WTC11 (cell line): ENCODE results near the gene LAMA4. TPM values are rescaled to one million over a fixed set of nuclear protein-coding genes. Genes with fewer than 3 reads are reported as not detected.

Experiments used
- ATAC-seq: fragments of 200-7000 bp; cut with Tn5 transposase; 2 replicates; pipeline ENCODE4 v1.10.0; 2021; ENCODE audit warnings: mild to moderate bottlenecking, moderate library complexity
- CTCF ChIA-PET: fragments of 300-600 bp; sonication (Branson Sonifier 250); formaldehyde crosslinking; loops from one replicate; lab custom pipeline; 2021; ENCODE audit warnings: antibody characterized with exemption; lab: Charles Lee
- POLR2A ChIA-PET: fragments of 350-600 bp; sonication (Branson Sonifier 250); formaldehyde crosslinking; loops from one replicate; lab custom pipeline; 2021; ENCODE audit warnings: antibody characterized with exemption; lab: Charles Lee
- DNase-seq: peaks from one replicate; pipeline ENCODE4 v3.0.0; 2021; ENCODE audit warnings: low spot score
- H3K27ac Mint-ChIP-seq: 2 replicates; pipeline ENCODE4 v1.8.0; 2021; ENCODE audit warnings: mixed read lengths
- H3K27me3 Mint-ChIP-seq: 2 replicates; pipeline ENCODE4 v1.8.0; 2021; ENCODE audit warnings: low read depth, mild to moderate bottlenecking, moderate library complexity, mixed read lengths
- H3K36me3 Mint-ChIP-seq: 2 replicates; pipeline ENCODE4 v1.8.0; 2021; ENCODE audit warnings: mixed read lengths
- H3K4me1 Mint-ChIP-seq: 2 replicates; pipeline ENCODE4 v1.8.0; 2022; ENCODE audit warnings: mixed read lengths
- H3K4me3 Mint-ChIP-seq: 2 replicates; pipeline ENCODE4 v1.8.0; 2021; ENCODE audit warnings: mild to moderate bottlenecking, moderate library complexity, mixed read lengths
- H3K9me3 Mint-ChIP-seq: 2 replicates; pipeline ENCODE4 v1.8.0; 2021; ENCODE audit warnings: mixed read lengths
- CREM ChIP-seq: sonication (generic); formaldehyde crosslinking; IDR thresholded peaks from 2 replicates; pipeline ENCODE4 v1.8.1; 2022; ENCODE audit warnings: mild to moderate bottlenecking, missing genetic modification reagents, moderate library complexity
- FOXK1 ChIP-seq: sonication (generic); formaldehyde crosslinking; IDR thresholded peaks from 2 replicates; pipeline ENCODE4 v1.8.0; 2022; ENCODE audit warnings: mild to moderate bottlenecking, moderate library complexity, missing genetic modification reagents
- FOXP1 ChIP-seq: sonication (generic); formaldehyde crosslinking; IDR thresholded peaks from 2 replicates; pipeline ENCODE4 v1.8.0; 2022; ENCODE audit warnings: missing genetic modification reagents, mild to moderate bottlenecking, moderate library complexity, borderline replicate concordance
- JUN ChIP-seq: sonication (generic); formaldehyde crosslinking; IDR thresholded peaks from 2 replicates; pipeline ENCODE4 v1.8.0; 2023; ENCODE audit warnings: mild to moderate bottlenecking, missing genetic modification reagents
- NFYB ChIP-seq: sonication (generic); formaldehyde crosslinking; conservative IDR thresholded peaks from 2 replicates; pipeline ENCODE4 v1.8.0; 2022; ENCODE audit warnings: low read depth, missing genetic modification reagents
- OVOL2 ChIP-seq: fragments of 250-450 bp; sonication (Bioruptor Pico); IDR thresholded peaks from 2 replicates; pipeline ENCODE4 v1.9.0; 2021; ENCODE audit warnings: mild to moderate bottlenecking, borderline replicate concordance
- SOX15 ChIP-seq: fragments of 250-450 bp; sonication (Bioruptor Pico); IDR thresholded peaks from 2 replicates; pipeline ENCODE4 v1.9.0; 2021; ENCODE audit warnings: mild to moderate bottlenecking
- TEAD1 ChIP-seq: sonication (generic); formaldehyde crosslinking; IDR thresholded peaks from 2 replicates; pipeline ENCODE4 v1.8.0; 2022; ENCODE audit warnings: mild to moderate bottlenecking, missing genetic modification reagents
- ZNF121 ChIP-seq: sonication (generic); formaldehyde crosslinking; IDR thresholded peaks from 2 replicates; pipeline ENCODE4 v1.8.0; 2023; ENCODE audit warnings: missing genetic modification reagents
- ZNF219 ChIP-seq: sonication (generic); formaldehyde crosslinking; IDR thresholded peaks from 2 replicates; pipeline ENCODE4 v1.8.0; 2023; ENCODE audit warnings: missing genetic modification reagents, mild to moderate bottlenecking, borderline replicate concordance
- ZNF263 ChIP-seq: sonication (generic); formaldehyde crosslinking; IDR thresholded peaks from 2 replicates; pipeline ENCODE4 v1.8.1; 2022; ENCODE audit warnings: low read depth, mild to moderate bottlenecking, moderate library complexity, missing genetic modification reagents
- total RNA-seq: library from RNA; stranded (reverse); gene quantifications from 3 replicates; pipeline ENCODE4 v1.2.3, GENCODE V29; 2021
- TF ChIP-seq, protein P1 (sequence below): fragments of 250-450 bp; sonication (Bioruptor Pico); IDR thresholded peaks from 2 replicates; pipeline ENCODE4 v1.9.0; 2021; ENCODE audit warnings: mild to moderate bottlenecking, borderline replicate concordance
- TF ChIP-seq, protein P2 (sequence below): sonication (generic); formaldehyde crosslinking; IDR thresholded peaks from 2 replicates; pipeline ENCODE4 v1.8.1; 2022; ENCODE audit warnings: low read depth, mild to moderate bottlenecking, moderate library complexity, missing genetic modification reagents, borderline replicate concordance
- TF ChIP-seq, protein P3 (sequence below): sonication (generic); formaldehyde crosslinking; IDR thresholded peaks from 2 replicates; pipeline ENCODE4 v1.8.1; 2023; ENCODE audit warnings: mild to moderate bottlenecking, missing genetic modification reagents, borderline replicate concordance
- TF ChIP-seq, protein P4 (sequence below): fragments of 250-450 bp; sonication (Bioruptor Pico); IDR thresholded peaks from 2 replicates; pipeline ENCODE4 v1.9.0; 2021; ENCODE audit warnings: mild to moderate bottlenecking
- TF ChIP-seq, protein P5 (sequence below): sonication (generic); formaldehyde crosslinking; IDR thresholded peaks from 2 replicates; pipeline ENCODE4 v1.8.1; 2022; ENCODE audit warnings: missing genetic modification reagents, borderline replicate concordance
- TF ChIP-seq, protein P6 (sequence below): sonication (generic); formaldehyde crosslinking; IDR thresholded peaks from 2 replicates; pipeline ENCODE4 v1.8.1; 2023; ENCODE audit warnings: mild to moderate bottlenecking, missing genetic modification reagents
- TF ChIP-seq, protein P7 (sequence below): sonication (generic); formaldehyde crosslinking; IDR thresholded peaks from 2 replicates; pipeline ENCODE4 v1.8.0; 2022; ENCODE audit warnings: mild to moderate bottlenecking, missing genetic modification reagents

Gene LAMA4
- total RNA-seq, 1 experiment from 2014 or later = 1.6 TPM

DNA sequence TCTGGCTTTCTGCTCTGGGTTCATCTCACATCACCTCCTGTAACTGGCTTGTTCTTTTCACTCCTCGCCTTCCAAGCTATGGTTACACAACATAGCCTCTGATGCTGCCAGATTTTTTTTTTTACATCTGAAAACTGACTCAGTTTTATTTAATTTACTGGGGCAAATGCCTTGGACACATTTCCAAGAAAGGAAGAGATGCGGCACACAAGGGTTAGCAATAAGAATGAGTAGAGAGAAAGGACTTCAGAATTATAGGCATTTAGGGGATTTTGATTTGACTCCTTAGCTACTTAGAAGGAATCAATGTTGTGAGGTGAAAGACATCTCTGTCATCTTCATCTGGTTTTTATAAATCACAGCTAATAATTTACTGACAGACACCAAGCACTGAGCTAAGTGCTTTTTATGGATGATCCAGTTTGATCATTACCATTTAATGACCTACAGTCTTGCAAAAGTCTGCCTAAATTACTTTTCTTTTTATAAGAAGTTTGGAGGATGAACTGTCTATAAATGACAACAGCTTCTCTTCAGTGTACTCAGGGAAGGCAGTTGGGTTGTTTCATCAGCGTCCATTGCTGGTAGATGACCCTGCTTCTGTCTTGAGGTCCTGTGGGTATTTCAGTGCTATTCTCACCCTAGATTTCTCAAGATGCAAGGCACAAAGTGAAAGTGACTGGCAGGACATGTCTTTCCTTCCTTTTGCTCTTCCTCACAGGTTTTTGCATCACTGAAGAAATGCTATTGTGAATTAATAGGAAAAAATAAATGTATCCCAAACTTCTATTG, 31.1 kb downstream of the LAMA4 start (continued):
- TF ChIP-seq, protein P1, sequence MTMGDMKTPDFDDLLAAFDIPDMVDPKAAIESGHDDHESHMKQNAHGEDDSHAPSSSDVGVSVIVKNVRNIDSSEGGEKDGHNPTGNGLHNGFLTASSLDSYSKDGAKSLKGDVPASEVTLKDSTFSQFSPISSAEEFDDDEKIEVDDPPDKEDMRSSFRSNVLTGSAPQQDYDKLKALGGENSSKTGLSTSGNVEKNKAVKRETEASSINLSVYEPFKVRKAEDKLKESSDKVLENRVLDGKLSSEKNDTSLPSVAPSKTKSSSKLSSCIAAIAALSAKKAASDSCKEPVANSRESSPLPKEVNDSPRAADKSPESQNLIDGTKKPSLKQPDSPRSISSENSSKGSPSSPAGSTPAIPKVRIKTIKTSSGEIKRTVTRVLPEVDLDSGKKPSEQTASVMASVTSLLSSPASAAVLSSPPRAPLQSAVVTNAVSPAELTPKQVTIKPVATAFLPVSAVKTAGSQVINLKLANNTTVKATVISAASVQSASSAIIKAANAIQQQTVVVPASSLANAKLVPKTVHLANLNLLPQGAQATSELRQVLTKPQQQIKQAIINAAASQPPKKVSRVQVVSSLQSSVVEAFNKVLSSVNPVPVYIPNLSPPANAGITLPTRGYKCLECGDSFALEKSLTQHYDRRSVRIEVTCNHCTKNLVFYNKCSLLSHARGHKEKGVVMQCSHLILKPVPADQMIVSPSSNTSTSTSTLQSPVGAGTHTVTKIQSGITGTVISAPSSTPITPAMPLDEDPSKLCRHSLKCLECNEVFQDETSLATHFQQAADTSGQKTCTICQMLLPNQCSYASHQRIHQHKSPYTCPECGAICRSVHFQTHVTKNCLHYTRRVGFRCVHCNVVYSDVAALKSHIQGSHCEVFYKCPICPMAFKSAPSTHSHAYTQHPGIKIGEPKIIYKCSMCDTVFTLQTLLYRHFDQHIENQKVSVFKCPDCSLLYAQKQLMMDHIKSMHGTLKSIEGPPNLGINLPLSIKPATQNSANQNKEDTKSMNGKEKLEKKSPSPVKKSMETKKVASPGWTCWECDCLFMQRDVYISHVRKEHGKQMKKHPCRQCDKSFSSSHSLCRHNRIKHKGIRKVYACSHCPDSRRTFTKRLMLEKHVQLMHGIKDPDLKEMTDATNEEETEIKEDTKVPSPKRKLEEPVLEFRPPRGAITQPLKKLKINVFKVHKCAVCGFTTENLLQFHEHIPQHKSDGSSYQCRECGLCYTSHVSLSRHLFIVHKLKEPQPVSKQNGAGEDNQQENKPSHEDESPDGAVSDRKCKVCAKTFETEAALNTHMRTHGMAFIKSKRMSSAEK (CRISPR knock-in tag) = no peak
- TF ChIP-seq, all 79 proteins: peak for 0

DNA sequence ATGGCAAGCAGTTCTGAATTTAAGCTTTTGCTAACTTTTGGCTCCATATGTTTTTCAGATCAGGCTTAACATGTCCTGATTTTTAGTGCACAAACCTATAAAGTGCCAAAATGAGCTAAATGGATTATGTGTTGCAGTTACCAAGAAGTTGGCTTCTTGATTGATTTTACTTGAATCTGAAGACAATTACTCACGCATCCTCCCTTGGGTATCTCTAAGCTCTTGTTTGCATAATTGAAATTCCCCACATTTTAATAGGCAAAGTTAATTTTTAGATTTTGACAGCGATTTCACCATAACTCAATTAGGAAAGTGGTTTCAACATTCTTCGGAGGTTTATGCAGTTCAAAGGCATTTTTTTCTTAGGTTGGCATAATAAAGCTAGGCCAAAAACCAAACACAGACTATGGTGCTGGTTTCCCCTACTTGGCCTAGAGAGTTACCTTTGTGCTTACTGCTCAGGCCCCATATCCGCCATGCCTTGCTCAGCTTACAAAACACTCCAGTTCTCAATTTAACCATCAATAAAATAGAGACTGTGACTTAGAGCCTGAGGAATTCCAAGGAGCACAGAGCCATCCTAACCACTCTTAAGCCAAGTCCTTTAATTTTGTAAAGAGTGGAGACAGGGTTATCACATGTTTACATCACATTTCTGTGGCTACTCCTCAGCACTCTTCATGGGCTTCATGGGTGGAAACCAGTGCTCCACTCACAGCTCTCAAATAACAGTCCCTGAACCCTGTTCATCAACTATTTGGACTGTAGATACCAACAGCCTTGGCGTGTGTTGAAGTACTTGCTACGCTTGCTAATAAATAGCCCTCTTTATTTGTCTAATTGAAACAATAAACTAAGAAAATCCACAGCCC, 32.1 kb downstream of the LAMA4 start:
- H3K27me3 Mint-ChIP-seq = no peaks in the 10 kb centered on the region
- CTCF ChIA-PET = interaction anchor here (1.1 kb wide), 1 partner anchor 42 kb away, joined by 3 read pairs; no protein-coding TSS in a partner anchor
- H3K4me1 Mint-ChIP-seq = 0 out of 2 replicates have a peak, but pooled peaks cover 9% of the 10 kb centered on the region
- POLR2A ChIA-PET = no interaction called here
- H3K9me3 Mint-ChIP-seq = no peaks in the 10 kb centered on the region
- no peaks in the 10 kb centered on the region for H3K36me3 Mint-ChIP-seq
- ATAC-seq (no peak), DNase-seq (no peak)
- no peak overlapping the region for H3K4me3 Mint-ChIP-seq
- H3K27ac Mint-ChIP-seq = no peak overlapping the region
- TF ChIP-seq JUN (no peak), FOXP1 (CRISPR knock-in tag) (no peak), ZNF263 (CRISPR knock-in tag) (no peak), NFYB (CRISPR knock-in tag) (no peak), ZNF121 (CRISPR knock-in tag) (no peak), FOXK1 (CRISPR knock-in tag) (no peak), TEAD1 (CRISPR knock-in tag) (no peak), ZNF219 (CRISPR knock-in tag) (no peak), SOX15 (CRISPR knock-in tag) (no peak), OVOL2 (no peak), CREM (no peak)
- TF ChIP-seq, protein P2, sequence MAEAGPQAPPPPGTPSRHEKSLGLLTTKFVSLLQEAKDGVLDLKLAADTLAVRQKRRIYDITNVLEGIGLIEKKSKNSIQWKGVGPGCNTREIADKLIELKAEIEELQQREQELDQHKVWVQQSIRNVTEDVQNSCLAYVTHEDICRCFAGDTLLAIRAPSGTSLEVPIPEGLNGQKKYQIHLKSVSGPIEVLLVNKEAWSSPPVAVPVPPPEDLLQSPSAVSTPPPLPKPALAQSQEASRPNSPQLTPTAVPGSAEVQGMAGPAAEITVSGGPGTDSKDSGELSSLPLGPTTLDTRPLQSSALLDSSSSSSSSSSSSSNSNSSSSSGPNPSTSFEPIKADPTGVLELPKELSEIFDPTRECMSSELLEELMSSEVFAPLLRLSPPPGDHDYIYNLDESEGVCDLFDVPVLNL (CRISPR knock-in tag) = no peak
- TF ChIP-seq, protein P3, sequence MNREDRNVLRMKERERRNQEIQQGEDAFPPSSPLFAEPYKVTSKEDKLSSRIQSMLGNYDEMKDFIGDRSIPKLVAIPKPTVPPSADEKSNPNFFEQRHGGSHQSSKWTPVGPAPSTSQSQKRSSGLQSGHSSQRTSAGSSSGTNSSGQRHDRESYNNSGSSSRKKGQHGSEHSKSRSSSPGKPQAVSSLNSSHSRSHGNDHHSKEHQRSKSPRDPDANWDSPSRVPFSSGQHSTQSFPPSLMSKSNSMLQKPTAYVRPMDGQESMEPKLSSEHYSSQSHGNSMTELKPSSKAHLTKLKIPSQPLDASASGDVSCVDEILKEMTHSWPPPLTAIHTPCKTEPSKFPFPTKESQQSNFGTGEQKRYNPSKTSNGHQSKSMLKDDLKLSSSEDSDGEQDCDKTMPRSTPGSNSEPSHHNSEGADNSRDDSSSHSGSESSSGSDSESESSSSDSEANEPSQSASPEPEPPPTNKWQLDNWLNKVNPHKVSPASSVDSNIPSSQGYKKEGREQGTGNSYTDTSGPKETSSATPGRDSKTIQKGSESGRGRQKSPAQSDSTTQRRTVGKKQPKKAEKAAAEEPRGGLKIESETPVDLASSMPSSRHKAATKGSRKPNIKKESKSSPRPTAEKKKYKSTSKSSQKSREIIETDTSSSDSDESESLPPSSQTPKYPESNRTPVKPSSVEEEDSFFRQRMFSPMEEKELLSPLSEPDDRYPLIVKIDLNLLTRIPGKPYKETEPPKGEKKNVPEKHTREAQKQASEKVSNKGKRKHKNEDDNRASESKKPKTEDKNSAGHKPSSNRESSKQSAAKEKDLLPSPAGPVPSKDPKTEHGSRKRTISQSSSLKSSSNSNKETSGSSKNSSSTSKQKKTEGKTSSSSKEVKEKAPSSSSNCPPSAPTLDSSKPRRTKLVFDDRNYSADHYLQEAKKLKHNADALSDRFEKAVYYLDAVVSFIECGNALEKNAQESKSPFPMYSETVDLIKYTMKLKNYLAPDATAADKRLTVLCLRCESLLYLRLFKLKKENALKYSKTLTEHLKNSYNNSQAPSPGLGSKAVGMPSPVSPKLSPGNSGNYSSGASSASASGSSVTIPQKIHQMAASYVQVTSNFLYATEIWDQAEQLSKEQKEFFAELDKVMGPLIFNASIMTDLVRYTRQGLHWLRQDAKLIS (CRISPR knock-in tag) = no peak
- TF ChIP-seq, protein P4, sequence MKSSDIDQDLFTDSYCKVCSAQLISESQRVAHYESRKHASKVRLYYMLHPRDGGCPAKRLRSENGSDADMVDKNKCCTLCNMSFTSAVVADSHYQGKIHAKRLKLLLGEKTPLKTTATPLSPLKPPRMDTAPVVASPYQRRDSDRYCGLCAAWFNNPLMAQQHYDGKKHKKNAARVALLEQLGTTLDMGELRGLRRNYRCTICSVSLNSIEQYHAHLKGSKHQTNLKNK = no peak
- TF ChIP-seq, protein P5, sequence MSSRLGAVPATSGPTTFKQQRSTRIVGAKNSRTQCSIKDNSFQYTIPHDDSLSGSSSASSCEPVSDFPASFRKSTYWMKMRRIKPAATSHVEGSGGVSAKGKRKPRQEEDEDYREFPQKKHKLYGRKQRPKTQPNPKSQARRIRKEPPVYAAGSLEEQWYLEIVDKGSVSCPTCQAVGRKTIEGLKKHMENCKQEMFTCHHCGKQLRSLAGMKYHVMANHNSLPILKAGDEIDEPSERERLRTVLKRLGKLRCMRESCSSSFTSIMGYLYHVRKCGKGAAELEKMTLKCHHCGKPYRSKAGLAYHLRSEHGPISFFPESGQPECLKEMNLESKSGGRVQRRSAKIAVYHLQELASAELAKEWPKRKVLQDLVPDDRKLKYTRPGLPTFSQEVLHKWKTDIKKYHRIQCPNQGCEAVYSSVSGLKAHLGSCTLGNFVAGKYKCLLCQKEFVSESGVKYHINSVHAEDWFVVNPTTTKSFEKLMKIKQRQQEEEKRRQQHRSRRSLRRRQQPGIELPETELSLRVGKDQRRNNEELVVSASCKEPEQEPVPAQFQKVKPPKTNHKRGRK (CRISPR knock-in tag) = no peak
- TF ChIP-seq, protein P6, sequence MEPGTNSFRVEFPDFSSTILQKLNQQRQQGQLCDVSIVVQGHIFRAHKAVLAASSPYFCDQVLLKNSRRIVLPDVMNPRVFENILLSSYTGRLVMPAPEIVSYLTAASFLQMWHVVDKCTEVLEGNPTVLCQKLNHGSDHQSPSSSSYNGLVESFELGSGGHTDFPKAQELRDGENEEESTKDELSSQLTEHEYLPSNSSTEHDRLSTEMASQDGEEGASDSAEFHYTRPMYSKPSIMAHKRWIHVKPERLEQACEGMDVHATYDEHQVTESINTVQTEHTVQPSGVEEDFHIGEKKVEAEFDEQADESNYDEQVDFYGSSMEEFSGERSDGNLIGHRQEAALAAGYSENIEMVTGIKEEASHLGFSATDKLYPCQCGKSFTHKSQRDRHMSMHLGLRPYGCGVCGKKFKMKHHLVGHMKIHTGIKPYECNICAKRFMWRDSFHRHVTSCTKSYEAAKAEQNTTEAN = no peak
- TF ChIP-seq, protein P7, sequence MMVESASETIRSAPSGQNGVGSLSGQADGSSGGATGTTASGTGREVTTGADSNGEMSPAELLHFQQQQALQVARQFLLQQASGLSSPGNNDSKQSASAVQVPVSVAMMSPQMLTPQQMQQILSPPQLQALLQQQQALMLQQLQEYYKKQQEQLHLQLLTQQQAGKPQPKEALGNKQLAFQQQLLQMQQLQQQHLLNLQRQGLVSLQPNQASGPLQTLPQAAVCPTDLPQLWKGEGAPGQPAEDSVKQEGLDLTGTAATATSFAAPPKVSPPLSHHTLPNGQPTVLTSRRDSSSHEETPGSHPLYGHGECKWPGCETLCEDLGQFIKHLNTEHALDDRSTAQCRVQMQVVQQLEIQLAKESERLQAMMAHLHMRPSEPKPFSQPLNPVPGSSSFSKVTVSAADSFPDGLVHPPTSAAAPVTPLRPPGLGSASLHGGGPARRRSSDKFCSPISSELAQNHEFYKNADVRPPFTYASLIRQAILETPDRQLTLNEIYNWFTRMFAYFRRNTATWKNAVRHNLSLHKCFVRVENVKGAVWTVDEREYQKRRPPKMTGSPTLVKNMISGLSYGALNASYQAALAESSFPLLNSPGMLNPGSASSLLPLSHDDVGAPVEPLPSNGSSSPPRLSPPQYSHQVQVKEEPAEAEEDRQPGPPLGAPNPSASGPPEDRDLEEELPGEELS (CRISPR knock-in tag) = no peak
